Measurements from ENCODE around the gene SRSF4. TPM values are rescaled to one million over a fixed set of nuclear protein-coding genes. Genes with fewer than 3 reads are reported as not detected.

SRSF4 gene
- total and polyA plus RNA-seq, 9 of the 15 experiments (the other 6 are each of a cell fraction or from before 2014, with no cell fraction given), result 15.9 to 132 (median 82.0) TPM

DNA sequence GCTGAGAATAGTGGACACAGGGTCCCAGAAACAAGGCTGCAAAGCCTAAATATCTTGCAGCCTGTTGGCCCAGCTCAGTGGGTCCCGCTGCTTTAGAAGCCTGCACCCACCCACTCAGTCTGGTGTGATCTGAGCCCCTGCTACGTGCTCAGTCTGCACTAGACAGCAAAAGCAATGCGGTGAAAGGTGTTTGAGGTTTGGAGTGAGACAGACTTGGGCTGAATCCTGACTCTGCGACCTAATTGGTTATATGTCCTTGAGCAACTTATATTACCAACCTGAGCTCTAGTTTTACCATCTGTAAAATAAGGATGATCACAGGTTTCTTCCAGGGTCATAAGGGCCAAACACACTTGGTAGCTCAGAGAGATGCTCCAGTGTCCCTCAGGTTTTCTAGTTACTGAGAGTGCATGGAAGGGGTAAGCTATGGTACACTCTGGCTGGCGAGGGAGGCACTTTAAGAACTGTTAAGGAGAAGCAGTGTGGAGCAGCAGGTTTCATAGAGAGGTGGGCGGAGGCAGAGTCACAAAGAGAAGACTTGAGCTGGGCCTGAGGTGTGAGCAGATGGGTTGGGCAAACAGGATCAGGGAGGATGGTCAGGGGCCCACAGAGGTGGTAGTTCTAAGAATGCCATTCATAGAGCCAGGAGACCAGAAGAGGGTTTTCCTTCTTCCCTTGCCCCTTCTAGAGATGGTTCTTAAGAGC is 68.1 kb downstream of the SRSF4 start (continued):
- no peak for TF ChIP-seq DLX4 (CRISPR knock-in tag; IDR thresholded peaks at IDR 0.05)
- TF ChIP-seq, protein P1, sequence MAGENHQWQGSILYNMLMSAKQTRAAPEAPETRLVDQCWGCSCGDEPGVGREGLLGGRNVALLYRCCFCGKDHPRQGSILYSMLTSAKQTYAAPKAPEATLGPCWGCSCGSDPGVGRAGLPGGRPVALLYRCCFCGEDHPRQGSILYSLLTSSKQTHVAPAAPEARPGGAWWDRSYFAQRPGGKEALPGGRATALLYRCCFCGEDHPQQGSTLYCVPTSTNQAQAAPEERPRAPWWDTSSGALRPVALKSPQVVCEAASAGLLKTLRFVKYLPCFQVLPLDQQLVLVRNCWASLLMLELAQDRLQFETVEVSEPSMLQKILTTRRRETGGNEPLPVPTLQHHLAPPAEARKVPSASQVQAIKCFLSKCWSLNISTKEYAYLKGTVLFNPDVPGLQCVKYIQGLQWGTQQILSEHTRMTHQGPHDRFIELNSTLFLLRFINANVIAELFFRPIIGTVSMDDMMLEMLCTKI (IDR thresholded peaks at IDR 0.05; ENCODE audit: partially characterized antibody), result no peak
- TF ChIP-seq NFATC3 (IDR thresholded peaks at IDR 0.05), result no peak
- no peak for TF ChIP-seq ZNF354B (CRISPR knock-in tag; IDR thresholded peaks at IDR 0.05)
- TF ChIP-seq, protein P2, sequence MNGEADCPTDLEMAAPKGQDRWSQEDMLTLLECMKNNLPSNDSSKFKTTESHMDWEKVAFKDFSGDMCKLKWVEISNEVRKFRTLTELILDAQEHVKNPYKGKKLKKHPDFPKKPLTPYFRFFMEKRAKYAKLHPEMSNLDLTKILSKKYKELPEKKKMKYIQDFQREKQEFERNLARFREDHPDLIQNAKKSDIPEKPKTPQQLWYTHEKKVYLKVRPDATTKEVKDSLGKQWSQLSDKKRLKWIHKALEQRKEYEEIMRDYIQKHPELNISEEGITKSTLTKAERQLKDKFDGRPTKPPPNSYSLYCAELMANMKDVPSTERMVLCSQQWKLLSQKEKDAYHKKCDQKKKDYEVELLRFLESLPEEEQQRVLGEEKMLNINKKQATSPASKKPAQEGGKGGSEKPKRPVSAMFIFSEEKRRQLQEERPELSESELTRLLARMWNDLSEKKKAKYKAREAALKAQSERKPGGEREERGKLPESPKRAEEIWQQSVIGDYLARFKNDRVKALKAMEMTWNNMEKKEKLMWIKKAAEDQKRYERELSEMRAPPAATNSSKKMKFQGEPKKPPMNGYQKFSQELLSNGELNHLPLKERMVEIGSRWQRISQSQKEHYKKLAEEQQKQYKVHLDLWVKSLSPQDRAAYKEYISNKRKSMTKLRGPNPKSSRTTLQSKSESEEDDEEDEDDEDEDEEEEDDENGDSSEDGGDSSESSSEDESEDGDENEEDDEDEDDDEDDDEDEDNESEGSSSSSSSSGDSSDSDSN (IDR thresholded peaks at IDR 0.05; ENCODE audit: borderline replicate concordance in 1 of 2, low read depth in 2 of 2, low read length in 2 of 2), result no peak
- no peak for TF ChIP-seq HMBOX1 (IDR thresholded peaks at IDR 0.05)
- TF ChIP-seq ZBTB17 (CRISPR knock-in tag; IDR thresholded peaks at IDR 0.05), result no peak
- no peak for TF ChIP-seq ZKSCAN8 (CRISPR knock-in tag; IDR thresholded peaks at IDR 0.05)
- TF ChIP-seq JUNB (CRISPR knock-in tag; conservative IDR thresholded peaks at IDR 0.05), result no peak
- no peak for TF ChIP-seq ZKSCAN3 (CRISPR knock-in tag; IDR thresholded peaks at IDR 0.05)
- TF ChIP-seq FOXK1 (CRISPR knock-in tag; IDR thresholded peaks at IDR 0.05; ENCODE audit: borderline replicate concordance), result no peak
- TF ChIP-seq NCOR1 (IDR thresholded peaks at IDR 0.05), result no peak
- no peak for TF ChIP-seq NR3C1 (CRISPR knock-in tag; IDR thresholded peaks at IDR 0.05)
- no peak for TF ChIP-seq ZNF507 (tag; conservative IDR thresholded peaks at IDR 0.05)
- TF ChIP-seq ZFP30 (CRISPR knock-in tag; IDR thresholded peaks at IDR 0.05; ENCODE audit: borderline replicate concordance), result no peak
- no peak for TF ChIP-seq CREM (IDR thresholded peaks at IDR 0.05; ENCODE audit: low read depth)
- no peak for TF ChIP-seq SLC30A9 (CRISPR knock-in tag; IDR thresholded peaks at IDR 0.05)

All from K562 (cell line).